Measurements from ENCODE around the gene CYBC1.

Gene CYBC1

GRCh38 chr17:82410014-82410716, 40.4 kb downstream of the CYBC1 start:
- DNase-seq, result no peak

DNA sequence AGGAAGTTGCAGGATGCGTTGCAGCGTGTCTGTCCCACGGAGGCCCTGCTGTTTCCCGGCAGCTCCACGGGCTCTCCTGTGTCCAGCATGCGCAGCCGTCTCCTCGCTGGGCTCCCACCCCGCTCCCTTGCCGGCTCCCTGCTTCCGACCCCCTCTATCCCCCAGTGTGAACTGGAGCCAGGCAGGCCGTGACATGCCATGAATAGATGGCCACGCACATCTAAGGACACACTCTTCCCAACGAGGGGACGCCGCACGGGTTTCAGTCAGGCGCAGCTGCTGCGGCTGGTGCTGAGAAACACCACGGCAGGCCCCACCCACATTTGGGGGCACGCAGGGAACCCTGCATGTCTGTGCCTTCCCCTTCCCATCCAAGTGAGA, 41.6 kb downstream of the CYBC1 start:
- no peak for DNase-seq

DNA sequence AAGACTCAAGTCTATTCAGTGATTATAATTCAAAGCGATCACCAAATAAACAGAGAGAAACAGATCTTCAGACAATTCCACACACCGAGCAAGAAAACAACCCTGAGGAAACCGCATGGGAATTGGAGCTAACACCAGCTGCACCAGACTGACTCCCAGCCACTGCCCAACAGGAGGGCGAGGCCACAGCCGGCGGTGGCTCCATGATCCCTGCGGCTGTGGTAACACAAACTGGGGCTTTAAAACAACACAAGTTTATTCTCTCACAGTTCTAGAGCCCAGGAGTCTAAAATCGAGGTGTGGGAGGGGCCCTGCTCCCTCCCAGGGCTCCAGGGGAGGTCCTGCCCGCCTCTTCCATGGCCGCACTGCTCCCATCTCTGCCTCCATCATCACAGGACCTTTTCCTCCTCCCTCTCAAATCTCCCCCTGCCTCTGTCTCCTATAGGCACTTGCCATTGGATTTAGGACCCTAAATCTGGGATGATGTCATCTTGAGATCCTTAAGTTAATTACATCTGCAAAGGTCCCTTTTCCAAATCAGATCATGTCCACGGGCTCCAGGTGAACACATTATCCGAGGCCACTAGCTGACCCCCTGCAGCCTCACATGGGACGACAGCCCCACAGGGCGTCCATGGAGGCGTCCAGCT, 42.1 kb downstream of the CYBC1 start:
- no peak for DNase-seq

DNA sequence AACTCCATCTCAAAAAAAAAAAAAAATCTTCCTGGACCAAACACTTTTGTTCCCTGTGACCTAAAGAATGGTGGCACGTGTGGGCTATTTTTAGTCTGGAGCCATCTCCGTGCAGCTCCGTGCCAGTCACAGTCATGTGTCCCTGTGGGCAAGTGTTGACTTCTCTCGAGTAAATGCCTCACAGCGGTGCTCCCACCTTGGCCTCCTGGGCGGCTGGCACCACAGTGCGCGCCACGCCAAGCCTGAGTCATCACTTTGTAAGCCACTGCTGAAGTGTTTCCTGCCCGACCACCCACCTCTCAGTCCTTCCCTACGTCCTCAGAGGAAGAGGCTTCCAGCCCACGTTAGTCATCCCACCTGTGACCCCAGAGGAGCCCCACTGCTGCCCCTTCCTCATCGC, 43.3 kb downstream of the CYBC1 start:
- DNase-seq, result no peak

DNA sequence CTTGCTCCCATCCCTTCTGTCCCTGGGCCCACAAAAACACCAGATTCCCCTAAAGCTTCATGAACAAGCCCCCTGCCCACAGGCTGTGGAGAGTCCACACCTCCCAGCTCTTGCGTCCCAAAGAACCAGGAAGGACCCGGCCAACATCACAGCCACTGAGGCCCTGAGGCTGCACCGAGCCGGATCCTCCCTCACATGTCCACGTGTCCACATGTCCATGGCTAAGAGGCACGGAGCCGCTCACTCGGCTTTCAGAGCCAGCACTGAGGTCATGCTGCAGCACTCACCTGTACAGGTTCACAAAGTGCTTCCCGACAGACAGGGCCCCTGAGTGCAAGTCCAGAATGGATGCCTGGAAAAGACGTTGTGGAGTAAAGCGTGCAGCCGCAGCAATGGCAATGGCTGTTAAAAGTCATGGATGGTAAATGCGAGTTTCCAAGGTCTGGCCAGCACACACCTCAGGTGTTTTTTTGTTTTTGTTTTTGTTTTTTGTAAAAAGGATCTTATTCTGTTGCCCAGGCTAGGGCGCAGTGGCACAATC, 44.4 kb downstream of the CYBC1 start:
- no peak for DNase-seq

DNA sequence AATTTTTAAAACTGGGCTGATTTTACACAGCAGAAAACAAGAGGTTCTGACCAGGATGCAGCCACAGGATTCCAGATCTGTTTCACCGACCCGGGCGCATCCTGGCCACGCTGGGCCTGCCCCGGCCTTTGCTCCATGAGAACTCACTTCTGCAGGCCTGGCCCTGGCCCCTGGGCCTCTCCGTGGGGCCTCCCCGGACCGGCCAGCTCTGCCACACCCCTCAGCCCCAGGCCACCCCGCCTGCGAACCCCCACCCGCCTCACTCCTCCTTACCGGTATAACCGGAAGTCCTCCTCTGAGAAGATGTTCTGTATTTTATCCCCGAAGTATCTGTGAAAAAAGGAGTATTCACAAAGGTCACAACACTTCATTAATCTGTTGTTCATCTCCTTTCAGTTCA, 45.5 kb downstream of the CYBC1 start:
- DNase-seq, result no peak

DNA sequence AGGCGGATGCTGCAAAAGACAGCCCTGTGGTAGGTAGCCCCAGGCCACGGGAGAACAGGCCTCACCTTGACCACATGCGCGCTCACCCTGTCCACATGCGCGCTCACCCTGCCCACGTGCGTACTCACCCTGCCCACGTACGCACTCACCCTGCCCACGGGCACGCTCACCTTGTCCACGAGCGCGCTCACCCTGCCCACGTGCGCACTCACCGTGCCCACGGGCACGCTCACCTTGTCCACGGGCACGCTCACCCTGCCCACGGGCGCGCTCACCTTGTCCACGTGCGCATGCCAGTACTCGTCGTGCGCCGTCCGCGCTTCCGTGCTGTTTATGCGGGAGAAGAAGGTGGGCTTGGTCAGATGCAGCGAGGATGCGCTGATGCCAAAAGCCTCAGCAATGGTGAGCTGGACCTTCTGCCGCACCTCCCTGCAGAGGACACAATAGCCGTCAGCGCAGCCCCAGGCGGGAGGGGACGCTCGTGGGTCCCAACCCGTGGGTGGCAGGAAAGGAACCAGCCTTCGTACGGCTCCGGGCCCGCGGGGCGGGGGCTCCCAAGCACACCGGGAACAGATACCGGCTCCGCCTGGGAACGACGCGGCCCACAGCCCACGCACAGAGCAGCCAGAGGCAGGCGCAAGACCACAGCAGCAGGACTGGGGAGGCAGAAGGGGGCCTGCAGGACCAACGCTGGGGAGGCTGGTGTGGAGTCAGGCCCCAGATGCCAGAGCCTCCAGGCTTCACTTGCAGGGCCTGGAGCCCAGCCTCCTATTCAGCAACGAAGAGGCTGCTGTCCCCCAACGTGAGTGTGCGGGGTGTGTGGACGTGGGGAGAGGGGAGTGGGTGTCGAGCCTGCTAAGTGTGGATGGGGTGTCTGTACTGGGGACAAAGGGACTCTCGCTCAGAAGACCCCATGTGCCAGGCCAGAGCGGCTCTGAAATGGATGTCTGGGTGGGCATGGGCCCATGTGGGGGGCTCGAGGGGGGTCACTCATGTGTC, 46.6 kb downstream of the CYBC1 start:
- DNase-seq, result no peak

- no peak for DNase-seq
These were observed 47.7 kb downstream of the CYBC1 start for GRCh38 chr17:82402865-82403264.

GRCh38 chr17:82400830-82401229, 49.7 kb downstream of the CYBC1 start:
- no peak for DNase-seq

- no peak for DNase-seq
These were observed 50.3 kb downstream of the CYBC1 start for GRCh38 chr17:82400206-82400605.

GRCh38 chr17:82399601-82400101, 50.9 kb downstream of the CYBC1 start:
- no peak for DNase-seq

DNA sequence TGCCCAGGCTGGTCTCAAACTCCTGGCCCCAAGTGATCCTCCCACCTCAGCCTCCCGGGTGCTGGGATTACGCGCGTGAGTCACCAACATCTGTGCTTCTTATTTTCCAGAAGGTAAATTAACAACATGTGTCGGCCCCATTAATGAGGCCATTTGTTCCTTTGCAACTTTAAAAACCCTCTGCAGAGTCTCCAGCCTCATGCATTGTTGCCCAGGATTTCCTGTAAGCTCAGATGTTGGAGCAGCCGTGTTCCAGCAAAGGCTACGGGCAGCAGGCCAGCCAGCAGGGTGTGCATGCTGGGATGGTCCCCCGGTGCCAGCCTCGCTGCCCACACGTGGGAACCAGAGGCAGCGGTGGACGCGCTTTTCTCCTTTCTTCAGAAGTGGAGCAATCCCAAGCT, 51.5 kb downstream of the CYBC1 start:
- no peak for DNase-seq

- DNase-seq, result no peak
These were observed 52.9 kb downstream of the CYBC1 start for GRCh38 chr17:82397449-82398335.

DNA sequence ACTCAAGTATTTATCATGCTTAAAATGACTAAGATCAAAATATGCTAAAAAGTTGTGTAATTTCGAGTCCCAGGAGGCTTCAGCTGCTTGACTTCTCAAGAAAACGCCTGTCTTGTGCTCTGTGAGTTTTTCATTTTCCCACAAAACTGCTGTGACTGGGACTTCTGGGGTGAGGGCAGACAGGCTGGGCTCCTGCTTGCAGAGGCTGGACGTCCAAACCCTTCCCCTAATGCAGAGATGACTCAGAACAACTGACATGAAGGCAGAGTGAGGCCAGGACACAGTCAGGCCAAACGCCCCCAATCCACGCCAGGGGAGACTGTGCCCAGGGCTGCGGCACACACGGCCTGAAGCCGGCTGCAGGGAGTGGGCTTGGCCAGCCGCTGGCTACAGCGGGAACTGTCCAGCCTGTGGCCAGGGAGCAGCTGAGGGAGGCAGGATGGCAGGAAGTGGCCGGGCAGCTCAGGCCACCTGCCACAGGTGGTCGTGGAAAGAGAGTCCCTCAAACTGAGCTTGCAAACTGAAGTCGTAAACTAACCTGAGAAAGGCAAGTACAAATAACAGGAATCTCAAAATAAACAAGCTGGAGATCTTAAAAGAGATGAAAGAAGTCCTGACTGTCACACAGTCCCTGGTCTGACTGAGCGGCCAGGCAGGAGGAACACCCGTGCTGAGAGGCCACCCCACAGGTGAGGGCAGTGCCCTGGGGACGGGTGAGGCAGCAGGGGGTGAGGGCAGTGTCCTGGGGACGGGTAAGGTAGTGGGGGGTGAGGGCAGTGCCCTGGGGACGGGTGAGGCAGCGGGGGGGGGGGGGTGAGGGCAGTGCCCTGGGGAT, 53.7 kb downstream of the CYBC1 start:
- DNase-seq, result no peak

GRCh38 chr17:82394278-82394677, 56.3 kb downstream of the CYBC1 start:
- DNase-seq, result no peak

GRCh38 chr17:82392941-82393340, 57.6 kb downstream of the CYBC1 start:
- no peak for DNase-seq
